Natural killer cell (primary cell): ENCODE results near the gene KIAA1671. TPM values are rescaled to one million over a fixed set of nuclear protein-coding genes. Genes with fewer than 3 reads are reported as not detected.
A peak's percentile ranks its signal among the peaks of the same experiment; 100 is the strongest.
"Not testable (repeated sequence)": the region's sequence is repeated elsewhere in the genome, so short reads cannot be mapped to it uniquely, and the experiment has no call there.

Source experiments
- ATAC-seq, 3 donors: fragments of 150-1000 bp in 2 of 3; fragments of 200-7000 bp in 1 of 3; cut with Tn5 transposase; 1 replicate in 1 of 3; 2 replicates in 2 of 3; pipeline ENCODE4 v1.10.0; 2021; ENCODE audit warnings: mild to moderate bottlenecking in 2 of 3, moderate library complexity in 2 of 3
- DNase-seq, 2 donors: peaks; one replicate each; pipeline versions ENCODE4 v3.0.0 to v3.0.0-alpha.2; 2013 to 2021; ENCODE audit warnings: mixed read lengths in 1 of 2
- H3K27ac ChIP-seq: one replicate; pipeline ENCODE4 v1.5.1; 2013; ENCODE audit warnings: mild to moderate bottlenecking, low read length
- H3K27me3 ChIP-seq: one replicate; pipeline ENCODE4 v1.6.1; 2013; ENCODE audit warnings: low read length; ENCODE audit not compliant: control insufficient read depth, insufficient read depth
- H3K36me3 ChIP-seq: one replicate; pipeline ENCODE4 v1.6.1; 2013; ENCODE audit warnings: low read length; ENCODE audit not compliant: control insufficient read depth, insufficient read depth
- H3K4me1 ChIP-seq: one replicate; pipeline ENCODE4 v1.6.1; 2013; ENCODE audit warnings: low read length; ENCODE audit not compliant: control insufficient read depth, insufficient read depth
- H3K4me3 ChIP-seq: one replicate; pipeline ENCODE4 v1.5.1; 2013; ENCODE audit warnings: low read length
- H3K9me3 ChIP-seq: one replicate; pipeline ENCODE4 v1.6.1; 2013; ENCODE audit warnings: low read length; ENCODE audit not compliant: control insufficient read depth, insufficient read depth
- H3K27ac Mint-ChIP-seq, 2 donors: one replicate each; pipeline ENCODE4 v1.8.0; 2022; ENCODE audit warnings: mild to moderate bottlenecking in 2 of 2, mixed read lengths in 2 of 2, moderate library complexity in 1 of 2
- H3K27me3 Mint-ChIP-seq, 2 donors: one replicate each; pipeline ENCODE4 v1.8.0; 2022; ENCODE audit warnings: low read depth in 2 of 2, mixed read lengths in 2 of 2
- H3K36me3 Mint-ChIP-seq: one replicate; pipeline ENCODE4 v1.8.0; 2022; ENCODE audit warnings: mixed read lengths
- H3K4me1 Mint-ChIP-seq, 2 donors: one replicate each; pipeline ENCODE4 v1.8.0; 2022; ENCODE audit warnings: mixed read lengths in 2 of 2
- H3K4me3 Mint-ChIP-seq: one replicate; pipeline ENCODE4 v1.8.0; 2022; ENCODE audit warnings: mild to moderate bottlenecking, moderate library complexity, mixed read lengths
- H3K9me3 Mint-ChIP-seq, 2 donors: one replicate each; pipeline ENCODE4 v1.8.0; 2022; ENCODE audit warnings: mixed read lengths in 2 of 2
- CTCF ChIP-seq: fragments of 200-600 bp; IDR thresholded peaks from one replicate; pipeline ENCODE4 v1.8.0; 2022; ENCODE audit warnings: antibody characterized with exemption
- WGBS: methylation state at CpG from one replicate; pipeline ENCODE4 v1.1.7; 2013; ENCODE audit warnings: missing lambda C conversion rate; ENCODE audit not compliant: insufficient coverage; 5-methylcytosine and 5-hydroxymethylcytosine counted together
- intact Hi-C: fragments of 100-400 bp; cut with micrococcal nuclease; formaldehyde crosslinking; loops from one replicate; pipeline ENCODE4 v1.14.2; 2022
- total RNA-seq, 4 donors: library from RNA; stranded (reverse); fragments of 120-200 nt in 1 of 4; gene quantifications; one replicate each; pipeline versions ENCODE4 v1.2.3 to v1.2.4, GENCODE V29; 2013 to 2022

KIAA1671 gene
- total RNA-seq, 3 donors from 2014 or later (not counting 1 experiment from before 2014, with no cell fraction given): 3.6 to 24.0 (median 7.3) TPM

GRCh38 chr22:25235547-25236290 is 283.2 kb downstream of the KIAA1671 start:
- WGBS: 14% methylated on average over 29 of the region's 30 CpGs
- no peaks in the 10 kb centered on the region for H3K36me3 ChIP-seq
- Mint-ChIP-seq H3K27ac (no peak overlapping the region), H3K27me3 (peaks cover 40 to 59% of the 10 kb centered on the region in 2 donors), H3K9me3 (peaks cover 0 to 2% of the 10 kb centered on the region in 2 donors), H3K36me3 (no peaks in the 10 kb centered on the region), H3K4me3 (no peak overlapping the region), H3K4me1 (peaks cover 0 to 7% of the 10 kb centered on the region in 2 donors)
- TF ChIP-seq CTCF: peak; percentile 24
- intact Hi-C loops: no loop called here
- no peaks in the 10 kb centered on the region for H3K9me3 ChIP-seq
- H3K27me3 ChIP-seq: no peaks in the 10 kb centered on the region
- no peak overlapping the region for H3K27ac ChIP-seq
- peaks cover 6% of the 10 kb centered on the region for H3K4me1 ChIP-seq
- DNase-seq (peak; percentile 39 to 73), ATAC-seq (peak; percentile 65 to 92 (median 68))
- no peak overlapping the region for H3K4me3 ChIP-seq

- H3K36me3 Mint-ChIP-seq: no peaks in the 10 kb centered on the region
- H3K4me1 Mint-ChIP-seq: peaks cover 0 to 7% of the 10 kb centered on the region in 2 donors
- ATAC-seq (no peak), DNase-seq (no peak)
- peaks cover 6% of the 10 kb centered on the region for H3K4me1 ChIP-seq
- H3K4me3 ChIP-seq: no peak overlapping the region
- H3K9me3 Mint-ChIP-seq: peaks cover 0 to 2% of the 10 kb centered on the region in 2 donors
- 85% methylated on average over 5 of the region's 6 CpGs for WGBS
- H3K27me3 ChIP-seq: no peaks in the 10 kb centered on the region
- H3K27ac Mint-ChIP-seq: no peak overlapping the region
- no peaks in the 10 kb centered on the region for H3K9me3 ChIP-seq
- no peaks in the 10 kb centered on the region for H3K36me3 ChIP-seq
- H3K4me3 Mint-ChIP-seq: no peak overlapping the region
- intact Hi-C loops: no loop called here
- no peak for TF ChIP-seq CTCF
- no peak overlapping the region for H3K27ac ChIP-seq
- H3K27me3 Mint-ChIP-seq: peaks cover 45 to 63% of the 10 kb centered on the region in 2 donors
Measured at GRCh38 chr22:25236417-25236816, 283.9 kb downstream of the KIAA1671 start.

- Mint-ChIP-seq H3K27me3 (peaks cover 40 to 53% of the 10 kb centered on the region in 2 donors), H3K9me3 (peaks cover 0 to 2% of the 10 kb centered on the region in 2 donors), H3K4me3 (no peak overlapping the region), H3K36me3 (no peaks in the 10 kb centered on the region), H3K4me1 (peaks cover 0 to 7% of the 10 kb centered on the region in 2 donors), H3K27ac (no peak overlapping the region)
- no peaks in the 10 kb centered on the region for H3K27me3 ChIP-seq
- no peak overlapping the region for H3K4me3 ChIP-seq
- ATAC-seq (no peak), DNase-seq (no peak)
- TF ChIP-seq CTCF: no peak
- intact Hi-C loops: no loop called here
- H3K4me1 ChIP-seq: peaks cover 6% of the 10 kb centered on the region
- H3K9me3 ChIP-seq: no peaks in the 10 kb centered on the region
- H3K36me3 ChIP-seq: no peaks in the 10 kb centered on the region
- H3K27ac ChIP-seq: no peak overlapping the region
- WGBS: 86% methylated on average over 4 of the region's 4 CpGs
Measured at GRCh38 chr22:25237503-25237902, 285.0 kb downstream of the KIAA1671 start.

- H3K36me3 Mint-ChIP-seq, H3K4me3 Mint-ChIP-seq, H3K4me1 ChIP-seq, intact Hi-C loops, H3K4me1 Mint-ChIP-seq, H3K9me3 Mint-ChIP-seq, H3K36me3 ChIP-seq, H3K9me3 ChIP-seq, H3K27ac Mint-ChIP-seq, H3K27ac ChIP-seq, ATAC-seq, H3K4me3 ChIP-seq, H3K27me3 ChIP-seq, DNase-seq: not testable (repeated sequence)
- peaks cover 36 to 49% of the 10 kb centered on the region in 2 donors for H3K27me3 Mint-ChIP-seq
- WGBS: 67% methylated on average over 3 of the region's 9 CpGs
Measured at GRCh38 chr22:25238058-25238457, 285.5 kb downstream of the KIAA1671 start.

Other genes with a start within 250 kb of the KIAA1671 start
- gene PIWIL3, start 178.0 kb upstream of the KIAA1671 start, total RNA-seq: not detected
- gene SGSM1, start 146.5 kb upstream of the KIAA1671 start, total RNA-seq: 10 to 100 TPM; 13.9 to 15.4 (median 13.9) TPM
- gene LHFPL7, start 6.0 kb upstream of the KIAA1671 start, total RNA-seq: not detected
- under 1 TPM in 1 of 3 donors, not detected in 2; 0.68 TPM for gene CRYBB3, start 247.1 kb downstream of the KIAA1671 start, total RNA-seq